Ovary (tissue), 3 donors: ENCODE data around the gene LUC7L3.

Experiments used
- POLR2A ChIP-seq: fragments of 450-650 bp; IDR thresholded peaks from one replicate; pipeline ENCODE4 v1.6.1; 2017; ENCODE audit warnings: antibody characterized with exemption, mild to moderate bottlenecking, moderate library complexity
- TF ChIP-seq, protein P1 (sequence below), 3 donors: fragments of 450-650 bp in 2 of 3; fragments of 200-600 bp in 1 of 3; IDR thresholded peaks; one replicate each; pipeline versions ENCODE4 v1.5.1 to v1.8.0; 2016 to 2022; ENCODE audit warnings: antibody characterized with exemption in 3 of 3, mild to moderate bottlenecking in 1 of 3
- donor health status: DM: no; HTN: no; CAD: no.

- TF ChIP-seq POLR2A = no peak
- TF ChIP-seq, protein P1, sequence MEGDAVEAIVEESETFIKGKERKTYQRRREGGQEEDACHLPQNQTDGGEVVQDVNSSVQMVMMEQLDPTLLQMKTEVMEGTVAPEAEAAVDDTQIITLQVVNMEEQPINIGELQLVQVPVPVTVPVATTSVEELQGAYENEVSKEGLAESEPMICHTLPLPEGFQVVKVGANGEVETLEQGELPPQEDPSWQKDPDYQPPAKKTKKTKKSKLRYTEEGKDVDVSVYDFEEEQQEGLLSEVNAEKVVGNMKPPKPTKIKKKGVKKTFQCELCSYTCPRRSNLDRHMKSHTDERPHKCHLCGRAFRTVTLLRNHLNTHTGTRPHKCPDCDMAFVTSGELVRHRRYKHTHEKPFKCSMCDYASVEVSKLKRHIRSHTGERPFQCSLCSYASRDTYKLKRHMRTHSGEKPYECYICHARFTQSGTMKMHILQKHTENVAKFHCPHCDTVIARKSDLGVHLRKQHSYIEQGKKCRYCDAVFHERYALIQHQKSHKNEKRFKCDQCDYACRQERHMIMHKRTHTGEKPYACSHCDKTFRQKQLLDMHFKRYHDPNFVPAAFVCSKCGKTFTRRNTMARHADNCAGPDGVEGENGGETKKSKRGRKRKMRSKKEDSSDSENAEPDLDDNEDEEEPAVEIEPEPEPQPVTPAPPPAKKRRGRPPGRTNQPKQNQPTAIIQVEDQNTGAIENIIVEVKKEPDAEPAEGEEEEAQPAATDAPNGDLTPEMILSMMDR (IDR thresholded peaks at IDR 0.05) = no peak
Measured at GRCh38 chr17:50767030-50767429, 47.6 kb downstream of the LUC7L3 start.
